ENCODE data around the gene MAPRE2.
A peak's percentile ranks its signal among the peaks of the same experiment; 100 is the strongest.

The MAPRE2 gene

DNA sequence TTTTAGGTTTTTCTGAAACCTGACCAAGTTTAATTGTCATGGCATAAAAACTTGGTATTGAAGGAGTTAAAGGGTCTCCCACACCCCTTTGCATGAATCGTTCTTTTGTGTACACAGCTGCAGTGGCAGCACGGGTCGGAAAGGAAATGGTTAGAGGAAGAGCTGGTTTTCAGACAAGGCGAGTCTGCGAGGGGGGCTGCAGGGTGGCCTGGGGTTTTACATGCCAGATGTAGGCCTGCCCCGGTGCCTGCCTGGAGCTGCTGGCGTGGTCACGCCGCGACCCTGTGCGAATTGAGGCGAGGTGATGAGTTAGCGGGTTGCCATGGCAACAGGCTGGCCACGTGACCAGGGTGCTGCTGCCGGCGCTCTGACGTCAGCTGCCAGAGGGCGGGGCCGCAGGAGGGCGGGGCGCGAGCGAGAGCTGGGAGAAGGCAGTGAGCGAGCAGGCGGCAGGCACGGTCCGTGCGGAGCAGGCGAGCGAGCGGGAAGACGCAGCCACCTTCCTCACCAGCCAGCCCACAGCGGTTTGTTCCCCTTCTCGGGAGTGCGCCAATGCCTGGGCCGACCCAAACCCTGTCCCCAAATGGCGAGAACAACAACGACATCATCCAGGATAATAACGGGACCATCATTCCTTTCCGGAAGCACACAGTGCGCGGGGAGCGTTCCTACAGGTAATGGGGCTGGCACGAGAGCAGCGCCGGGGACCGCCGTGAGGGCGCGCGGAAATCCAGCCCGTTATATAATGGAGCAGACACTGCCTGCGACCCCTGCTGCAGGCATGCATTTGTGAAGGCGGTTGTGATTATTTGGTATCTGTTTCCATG lies at the start of gene MAPRE2:
TSS of gene MAPRE2 (plus strand) at position 426 of the 827 bp plus-strand sequence. CDS start at position 553, 127 bp downstream.
- DNase-seq: peak; percentile 99

GRCh38 chr18:34991561-34991960 lies 49.7 kb upstream of the MAPRE2 start:
- DNase-seq: no peak

- no peak for DNase-seq
Measured at GRCh38 chr18:34993289-34993688, 47.9 kb upstream of the MAPRE2 start.

GRCh38 chr18:34995746-34996145 lies 45.5 kb upstream of the MAPRE2 start:
- DNase-seq: no peak

GRCh38 chr18:34998661-34999060 lies 42.6 kb upstream of the MAPRE2 start:
- no peak for DNase-seq

GRCh38 chr18:34999756-35000289 lies 41.4 kb upstream of the MAPRE2 start:
- DNase-seq: peak; percentile 16

- DNase-seq: no peak
Measured at GRCh38 chr18:35000457-35000856, 40.8 kb upstream of the MAPRE2 start.

DNA sequence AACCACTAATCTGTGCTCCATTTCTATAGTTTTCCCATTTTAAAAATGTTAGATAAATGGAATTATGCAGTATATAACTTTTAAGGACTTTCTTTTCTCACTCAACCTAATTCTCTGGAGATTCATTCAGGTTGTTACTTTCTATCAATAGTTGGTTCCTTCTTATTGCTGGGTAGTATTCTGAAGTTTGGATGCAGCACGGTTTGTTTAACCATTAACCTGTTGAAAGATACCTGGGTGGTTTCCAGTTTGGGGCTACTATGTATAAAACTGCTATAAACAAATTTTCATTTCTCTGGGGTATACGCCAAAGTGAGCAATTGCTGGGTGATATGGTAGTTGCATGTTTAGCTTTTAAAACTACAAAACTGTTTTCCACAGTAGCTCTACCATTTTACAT lies 39.1 kb upstream of the MAPRE2 start:
- DNase-seq: no peak

GRCh38 chr18:35005963-35006577 lies 35.1 kb upstream of the MAPRE2 start:
- peak; percentile 76 for DNase-seq

GRCh38 chr18:35010156-35010555 lies 31.1 kb upstream of the MAPRE2 start:
- no peak for DNase-seq

- no peak for DNase-seq
Measured at GRCh38 chr18:35010993-35011392, 30.2 kb upstream of the MAPRE2 start.

- no peak for DNase-seq
Measured at GRCh38 chr18:35019933-35020332, 21.3 kb upstream of the MAPRE2 start.

DNA sequence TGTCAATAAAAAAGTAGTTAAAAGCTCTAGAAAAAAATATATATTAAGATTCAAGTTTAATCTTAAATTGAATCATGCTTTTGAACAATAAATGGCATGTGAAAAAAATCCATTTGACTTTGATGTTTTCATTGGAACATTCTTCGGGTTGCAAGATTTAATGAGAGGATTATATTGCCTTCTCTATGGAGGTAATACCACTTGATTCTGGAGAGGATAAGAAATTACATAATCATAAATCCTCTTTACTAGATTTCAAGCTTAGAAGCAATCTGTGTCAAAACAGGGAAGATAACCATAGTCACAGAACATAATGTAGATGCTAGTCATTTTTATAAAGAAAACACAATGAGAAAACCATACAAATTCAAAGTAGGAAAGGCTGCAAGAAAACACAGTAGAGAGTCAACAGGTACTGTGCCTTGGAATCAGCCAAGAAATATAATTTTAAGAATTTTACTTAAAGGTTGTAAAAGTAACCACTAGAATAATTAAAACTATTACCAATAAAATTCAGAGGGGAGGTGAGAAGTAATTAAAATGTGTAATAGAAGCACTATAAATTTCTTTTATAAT lies 18.7 kb upstream of the MAPRE2 start:
- DNase-seq: no peak

GRCh38 chr18:35024196-35024595 lies 17.0 kb upstream of the MAPRE2 start:
- DNase-seq: no peak

DNA sequence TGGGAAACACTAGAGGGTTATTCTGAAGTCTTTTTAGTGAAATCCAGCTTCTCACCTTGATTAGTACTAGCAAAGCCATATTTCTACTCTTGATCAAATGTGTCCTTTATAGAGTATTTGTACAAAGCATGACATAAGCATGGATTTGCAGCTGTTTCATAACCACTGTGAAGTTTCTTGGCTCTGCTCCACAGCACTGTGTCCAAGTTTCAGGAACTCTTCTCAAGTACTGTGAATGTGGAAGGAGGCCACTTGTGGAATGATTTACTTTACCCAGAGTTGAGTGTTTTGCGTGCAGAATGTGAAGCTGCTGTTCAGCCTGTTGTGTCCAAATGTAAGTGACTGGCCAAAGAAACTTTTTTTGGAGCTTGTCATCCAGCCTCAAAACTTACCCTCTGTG lies 16.2 kb upstream of the MAPRE2 start:
- no peak for DNase-seq

- DNase-seq: peak; percentile 21
Measured at GRCh38 chr18:35026407-35027061, 14.7 kb upstream of the MAPRE2 start.

DNA sequence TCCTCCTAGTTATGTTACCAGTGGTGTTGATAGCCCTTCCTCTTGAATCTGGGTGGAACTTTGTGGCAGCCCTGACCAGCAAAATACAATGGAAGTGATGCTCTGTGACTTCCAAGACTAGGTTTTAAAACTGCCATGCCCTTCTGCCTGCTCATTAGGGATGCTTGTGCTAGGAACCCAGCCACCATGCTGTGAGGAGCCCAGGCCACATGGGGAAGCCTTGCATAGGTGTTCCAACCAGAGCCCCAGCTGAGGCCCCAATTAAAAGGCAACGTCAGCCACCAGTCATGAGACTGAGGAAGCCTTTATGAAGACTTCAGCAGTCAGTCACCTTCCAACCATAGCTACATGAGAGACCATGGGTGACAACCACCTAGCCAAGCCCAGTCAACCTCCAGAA lies 14.0 kb upstream of the MAPRE2 start:
- DNase-seq: no peak

- DNase-seq: no peak
Measured at GRCh38 chr18:35028536-35028935, 12.7 kb upstream of the MAPRE2 start.

DNA sequence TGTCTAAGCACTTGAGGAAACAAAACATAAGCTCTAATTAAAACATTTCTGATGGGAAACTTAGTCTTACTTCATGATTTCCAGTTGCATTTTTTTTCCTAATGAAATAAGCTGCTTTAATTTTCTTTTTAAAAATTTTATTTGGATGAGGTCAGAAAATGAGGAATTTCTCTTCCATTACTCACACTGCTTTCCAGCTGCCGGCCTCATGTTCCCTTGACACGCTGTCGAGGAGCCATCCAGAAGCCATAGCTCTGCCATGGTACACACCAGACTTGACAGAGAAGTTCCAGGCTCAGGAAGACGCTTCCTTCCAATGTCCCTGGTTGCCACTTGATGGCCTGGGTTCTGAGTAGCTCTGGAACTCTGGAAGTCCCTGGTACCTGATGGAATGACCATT lies 12.1 kb upstream of the MAPRE2 start:
- no peak for DNase-seq

GRCh38 chr18:35029770-35030169 lies 11.4 kb upstream of the MAPRE2 start:
- DNase-seq: no peak

- no peak for DNase-seq
Measured at GRCh38 chr18:35030277-35030989, 10.8 kb upstream of the MAPRE2 start.

- no peak for DNase-seq
Measured at GRCh38 chr18:35032113-35032512, 9.1 kb upstream of the MAPRE2 start.

GRCh38 chr18:35038029-35038428 lies 3.2 kb upstream of the MAPRE2 start:
- DNase-seq: no peak

All from retina (tissue), 1 donor.